ENCODE results near the gene APOD. TPM values are rescaled to one million over a fixed set of nuclear protein-coding genes. Genes with fewer than 3 reads are reported as not detected.

The APOD gene
- total and polyA plus RNA-seq, 4 donors: 4.7 to 85.8 (median 21.3) TPM

GRCh38 chr3:195580744-195581443 is 2.8 kb downstream of the APOD start:
- H3K4me3 ChIP-seq: no peak overlapping the region
- ATAC-seq (ENCODE audit: insufficient read depth, low FRiP score) (no peak), DNase-seq (peak; percentile 34 to 57 (median 38))
- peaks cover 2 to 17% (median 5%) of the 10 kb centered on the region in 5 donors for H3K4me1 ChIP-seq (ENCODE audit: control insufficient read depth in 5 of 5, insufficient read depth in 5 of 5, low read length in 5 of 5)
- TF ChIP-seq CTCF (IDR thresholded peaks at IDR 0.05; ENCODE audit: control extremely low read depth, extremely low read depth): no peak
- no peaks in the 10 kb centered on the region for H3K27me3 ChIP-seq (ENCODE audit: control insufficient read depth in 3 of 3, insufficient read depth in 3 of 3, low read length in 2 of 3)
- no peaks in the 10 kb centered on the region for H3K9me3 ChIP-seq (ENCODE audit: control insufficient read depth in 4 of 4, insufficient read depth in 3 of 4, low read length in 3 of 4)
- H3K27ac ChIP-seq (ENCODE audit: low read depth in 1 of 2, low read length in 1 of 2): no peak overlapping the region
- peaks cover 0 to 2% (median 0%) of the 10 kb centered on the region in 4 donors for H3K36me3 ChIP-seq (ENCODE audit: control insufficient read depth in 4 of 4, insufficient read depth in 4 of 4, low read length in 4 of 4)
- 63 to 64% methylated on average over 6 of the region's 6 CpGs for WGBS, 2 donors
- H3K9ac ChIP-seq (ENCODE audit: insufficient read depth in 1 of 2, low read length in 2 of 2): no peak overlapping the region

- peaks cover under 1 to 15% (median 5%) of the 10 kb centered on the region in 5 donors for H3K4me1 ChIP-seq (ENCODE audit: control insufficient read depth in 5 of 5, insufficient read depth in 5 of 5, low read length in 5 of 5)
- no peak overlapping the region for H3K9ac ChIP-seq (ENCODE audit: insufficient read depth in 1 of 2, low read length in 2 of 2)
- whole genome bisulfite sequencing, 2 donors: 94 to 96% methylated on average over 12 of the region's 12 CpGs
- H3K27me3 ChIP-seq (ENCODE audit: control insufficient read depth in 3 of 3, insufficient read depth in 3 of 3, low read length in 2 of 3): no peaks in the 10 kb centered on the region
- DNase-seq (no peak), ATAC-seq (ENCODE audit: insufficient read depth, low FRiP score) (no peak)
- no peak overlapping the region for H3K27ac ChIP-seq (ENCODE audit: low read depth in 1 of 2, low read length in 1 of 2)
- no peaks in the 10 kb centered on the region for H3K9me3 ChIP-seq (ENCODE audit: control insufficient read depth in 4 of 4, insufficient read depth in 3 of 4, low read length in 3 of 4)
- TF ChIP-seq CTCF (IDR thresholded peaks at IDR 0.05; ENCODE audit: control extremely low read depth, extremely low read depth): no peak
- peaks cover 0 to 2% (median 0%) of the 10 kb centered on the region in 4 donors for H3K36me3 ChIP-seq (ENCODE audit: control insufficient read depth in 4 of 4, insufficient read depth in 4 of 4, low read length in 4 of 4)
- no peak overlapping the region for H3K4me3 ChIP-seq
Observed at GRCh38 chr3:195579281-195579680, 4.5 kb downstream of the APOD start.

GRCh38 chr3:195578565-195578964 is 5.2 kb downstream of the APOD start:
- H3K36me3 ChIP-seq (ENCODE audit: control insufficient read depth in 4 of 4, insufficient read depth in 4 of 4, low read length in 4 of 4): peaks cover 0 to 2% (median 0%) of the 10 kb centered on the region in 4 donors
- ATAC-seq (ENCODE audit: insufficient read depth, low FRiP score) (no peak), DNase-seq (no peak)
- TF ChIP-seq CTCF (IDR thresholded peaks at IDR 0.05; ENCODE audit: control extremely low read depth, extremely low read depth): no peak
- no peak overlapping the region for H3K4me3 ChIP-seq
- no peaks in the 10 kb centered on the region for H3K9me3 ChIP-seq (ENCODE audit: control insufficient read depth in 4 of 4, insufficient read depth in 3 of 4, low read length in 3 of 4)
- H3K4me1 ChIP-seq (ENCODE audit: control insufficient read depth in 5 of 5, insufficient read depth in 5 of 5, low read length in 5 of 5): peaks cover 0 to 9% (median 4%) of the 10 kb centered on the region in 5 donors
- H3K27me3 ChIP-seq (ENCODE audit: control insufficient read depth in 3 of 3, insufficient read depth in 3 of 3, low read length in 2 of 3): no peaks in the 10 kb centered on the region
- H3K27ac ChIP-seq (ENCODE audit: low read depth in 1 of 2, low read length in 1 of 2): no peak overlapping the region
- 91 to 94% methylated on average over 6 of the region's 6 CpGs for WGBS, 2 donors
- no peak overlapping the region for H3K9ac ChIP-seq (ENCODE audit: insufficient read depth in 1 of 2, low read length in 2 of 2)
